KG1 (cell line): ENCODE results near the gene CENPF.

Experiments used
- DNase-seq: peaks from one replicate; lab custom pipeline; 2025; lab: John Stamatoyannopoulos, UW

Gene CENPF

DNA sequence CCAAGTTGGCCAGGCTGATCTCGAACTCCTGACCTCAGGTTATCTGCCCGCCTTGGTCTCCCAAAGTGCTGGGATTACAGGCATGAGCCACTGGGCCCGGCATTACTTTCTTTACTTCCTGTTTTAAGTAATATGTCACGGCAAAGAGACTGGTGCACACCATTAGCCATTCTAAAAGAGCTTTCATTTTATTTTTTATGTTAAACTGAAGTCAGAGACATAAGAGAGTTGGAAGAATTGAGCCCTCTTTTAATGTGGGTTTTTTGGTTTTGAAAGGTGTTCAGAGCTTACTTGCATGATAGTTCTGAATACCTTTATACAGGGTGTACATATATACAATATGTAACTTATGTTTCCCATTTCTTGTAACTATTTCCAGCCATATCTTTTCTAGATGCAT, 14.3 kb downstream of the CENPF start:
- DNase-seq, result no peak

DNA sequence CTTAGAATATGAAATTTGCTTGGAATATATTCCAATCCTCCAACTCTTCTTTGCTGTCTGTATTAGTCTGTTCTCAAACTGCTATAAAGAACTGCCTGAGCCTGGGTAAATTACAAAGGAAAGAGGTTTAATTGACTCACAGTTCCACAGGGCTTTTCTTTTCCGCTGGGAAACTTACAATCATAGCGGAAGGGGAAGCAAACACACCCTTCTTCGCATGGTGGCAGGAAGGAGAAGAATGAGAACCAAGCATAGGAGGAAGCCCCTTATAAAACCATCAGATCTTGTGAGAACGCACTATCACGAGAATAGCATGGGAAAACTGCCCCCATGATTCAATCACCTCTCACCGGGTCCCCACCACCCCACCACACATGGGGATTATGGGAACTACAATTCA, 14.8 kb downstream of the CENPF start:
- no peak for DNase-seq

DNA sequence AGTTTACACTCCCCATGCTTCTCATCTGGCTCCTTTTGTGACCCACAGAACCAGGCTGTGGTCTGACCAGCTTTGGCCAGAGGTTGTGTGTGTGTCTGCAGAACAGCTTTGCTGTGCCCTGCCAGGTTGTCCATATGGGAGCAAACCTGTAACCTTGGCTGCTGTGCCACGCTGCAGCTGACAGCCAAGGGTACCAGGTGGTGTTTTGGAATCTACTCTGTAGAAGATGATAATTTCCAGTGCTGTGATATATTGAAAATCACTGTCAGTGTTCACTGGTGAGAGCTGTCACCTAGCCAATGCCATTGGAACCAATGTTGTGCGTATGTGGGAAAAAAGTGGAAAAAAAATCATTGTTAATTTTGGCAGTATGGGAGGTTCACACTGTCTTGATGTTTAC, 18.2 kb downstream of the CENPF start:
- no peak for DNase-seq

DNA sequence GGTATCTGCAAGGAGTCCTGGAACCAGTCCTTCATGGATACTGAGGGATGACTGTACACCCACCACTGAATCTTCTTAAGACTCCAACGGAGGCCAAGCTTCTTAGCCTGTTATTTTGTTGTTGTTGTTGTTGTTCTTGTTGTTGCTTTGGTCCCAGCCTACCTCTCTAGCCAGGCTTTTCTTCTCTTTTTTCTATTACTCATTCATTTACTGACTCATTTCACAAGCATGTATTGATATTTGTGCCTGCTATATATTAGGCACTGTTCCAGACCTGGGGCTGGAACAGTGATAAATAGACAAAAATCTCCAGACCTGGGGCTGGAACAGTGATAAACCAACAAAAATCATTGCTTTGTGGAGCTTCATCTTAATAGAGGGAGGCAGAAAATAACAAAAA, 20.4 kb downstream of the CENPF start:
- no peak for DNase-seq

DNA sequence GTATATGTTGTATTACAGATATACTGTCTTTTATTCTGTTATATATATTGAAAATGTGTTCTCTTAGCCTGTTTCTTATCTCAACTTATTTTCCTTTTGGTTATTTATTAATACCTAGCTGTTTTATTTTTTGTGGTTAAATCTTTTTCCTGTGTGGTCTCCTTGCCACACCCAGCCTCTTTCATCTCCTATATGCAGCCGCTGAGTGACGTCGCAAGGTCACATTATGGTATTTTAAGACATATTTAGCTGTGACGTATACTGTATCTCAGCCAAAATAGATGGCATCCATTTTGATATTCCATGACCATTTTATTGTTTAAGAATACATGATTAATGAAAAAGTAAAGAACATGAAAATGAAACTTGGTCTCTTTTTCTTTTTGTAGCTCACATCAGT, 29.1 kb downstream of the CENPF start:
- no peak for DNase-seq

DNA sequence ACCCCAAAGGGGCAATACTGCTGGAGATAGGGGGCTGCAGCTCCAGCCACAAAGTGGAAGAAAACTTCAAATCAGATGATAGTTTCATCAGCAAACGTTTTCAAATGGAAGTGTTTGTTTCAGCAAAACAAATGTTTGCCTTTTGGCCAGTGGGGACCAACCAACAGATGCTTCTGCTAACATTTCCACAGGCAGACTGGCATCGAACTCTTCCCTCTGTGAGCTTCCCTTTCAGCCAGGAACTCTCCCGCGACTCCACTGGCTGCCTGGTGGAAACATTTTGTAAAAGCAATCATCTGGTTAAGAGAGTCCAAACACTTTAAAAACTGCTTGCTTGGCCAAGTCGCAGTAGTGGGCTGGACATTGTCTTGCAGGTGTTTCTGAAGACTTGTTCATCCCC, 30.7 kb downstream of the CENPF start:
- no peak for DNase-seq

- DNase-seq, result no peak
Measured at GRCh38 chr1:214634267-214634666, 31.3 kb downstream of the CENPF start.

DNA sequence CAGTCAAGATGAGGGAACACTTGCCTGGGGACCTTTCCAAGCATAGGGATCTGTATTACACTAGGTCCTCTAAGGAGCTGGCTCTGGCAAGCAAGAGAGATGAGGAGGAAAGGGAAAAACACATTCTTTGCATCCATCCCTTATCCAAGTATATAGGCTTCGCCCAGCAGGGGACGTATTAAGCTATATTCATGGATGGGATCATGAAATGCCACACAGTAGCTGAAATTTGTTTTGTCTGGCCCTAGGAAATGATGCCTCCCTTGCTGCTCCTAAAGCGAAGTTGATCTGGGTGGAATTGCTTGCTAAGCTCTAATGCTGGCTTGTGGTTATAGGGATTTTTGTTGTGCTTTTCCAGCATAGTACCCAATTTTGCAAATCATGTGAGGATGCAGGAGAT, 32.1 kb downstream of the CENPF start:
- no peak for DNase-seq

DNA sequence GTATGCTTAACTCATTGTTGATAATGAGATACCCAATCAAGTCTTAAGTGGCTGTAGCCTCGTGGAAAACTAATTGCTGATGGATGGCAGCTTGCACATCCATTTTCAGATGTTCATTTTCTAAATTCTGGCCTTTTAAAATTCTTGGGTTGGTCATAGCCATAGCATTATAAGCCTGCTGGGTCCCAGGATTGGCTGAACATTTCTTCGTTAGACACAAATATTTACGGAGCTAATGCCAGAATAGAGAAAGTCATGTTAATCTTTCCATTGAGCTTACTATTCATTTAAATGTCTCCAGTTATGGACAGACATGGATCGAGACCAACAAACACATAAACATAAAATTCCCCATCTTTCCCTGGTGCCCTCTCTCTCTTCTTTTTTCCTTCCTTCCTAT, 32.5 kb downstream of the CENPF start:
- no peak for DNase-seq

- DNase-seq, result no peak
Measured at GRCh38 chr1:214636436-214636835, 33.4 kb downstream of the CENPF start.

- DNase-seq, result no peak
Measured at GRCh38 chr1:214637125-214637524, 34.1 kb downstream of the CENPF start.

GRCh38 chr1:214637722-214638458, 34.9 kb downstream of the CENPF start:
- DNase-seq, result no peak

DNA sequence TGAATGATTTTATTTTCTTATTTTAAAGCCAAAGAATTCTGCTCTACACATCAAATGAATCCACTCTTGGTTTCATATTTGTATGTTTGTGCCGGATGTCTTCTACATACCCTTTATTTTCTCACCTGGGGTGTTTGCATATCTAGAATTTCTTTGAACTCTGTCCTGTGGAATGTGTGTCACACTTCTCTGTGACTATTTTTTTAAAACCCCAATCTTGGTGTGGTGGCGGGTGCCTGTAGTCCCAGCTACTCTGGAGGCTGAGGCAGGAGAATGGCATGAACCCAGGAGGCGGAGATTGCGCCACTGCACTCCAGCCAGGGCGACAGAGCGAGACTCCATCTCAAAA, 35.4 kb downstream of the CENPF start:
- DNase-seq, result no peak

DNA sequence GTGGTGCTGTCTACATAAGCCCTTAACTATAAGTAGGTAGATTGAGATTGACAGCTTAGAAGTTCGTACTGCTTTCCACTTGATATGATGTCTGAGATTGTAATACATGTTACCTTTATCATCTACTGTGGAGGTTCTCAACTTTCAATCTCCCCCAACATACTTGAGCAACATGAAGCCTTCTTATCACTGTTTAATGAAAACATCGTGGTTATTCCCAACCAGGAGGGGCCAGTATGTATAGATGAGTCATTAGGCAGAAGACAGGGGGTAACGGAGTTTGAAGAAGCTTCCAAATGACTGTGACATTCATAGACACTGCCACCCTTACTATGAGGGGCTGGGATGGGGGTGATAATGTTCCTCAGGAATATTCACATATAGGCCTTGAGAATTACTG, 36.0 kb downstream of the CENPF start:
- no peak for DNase-seq

DNA sequence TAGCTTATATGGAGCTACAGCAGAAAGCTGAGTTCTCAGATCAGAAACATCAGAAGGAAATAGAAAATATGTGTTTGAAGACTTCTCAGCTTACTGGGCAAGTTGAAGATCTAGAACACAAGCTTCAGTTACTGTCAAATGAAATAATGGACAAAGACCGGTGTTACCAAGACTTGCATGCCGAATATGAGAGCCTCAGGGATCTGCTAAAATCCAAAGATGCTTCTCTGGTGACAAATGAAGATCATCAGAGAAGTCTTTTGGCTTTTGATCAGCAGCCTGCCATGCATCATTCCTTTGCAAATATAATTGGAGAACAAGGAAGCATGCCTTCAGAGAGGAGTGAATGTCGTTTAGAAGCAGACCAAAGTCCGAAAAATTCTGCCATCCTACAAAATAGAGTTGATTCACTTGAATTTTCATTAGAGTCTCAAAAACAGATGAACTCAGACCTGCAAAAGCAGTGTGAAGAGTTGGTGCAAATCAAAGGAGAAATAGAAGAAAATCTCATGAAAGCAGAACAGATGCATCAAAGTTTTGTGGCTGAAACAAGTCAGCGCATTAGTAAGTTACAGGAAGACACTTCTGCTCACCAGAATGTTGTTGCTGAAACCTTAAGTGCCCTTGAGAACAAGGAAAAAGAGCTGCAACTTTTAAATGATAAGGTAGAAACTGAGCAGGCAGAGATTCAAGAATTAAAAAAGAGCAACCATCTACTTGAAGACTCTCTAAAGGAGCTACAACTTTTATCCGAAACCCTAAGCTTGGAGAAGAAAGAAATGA, 37.6 kb downstream of the CENPF start:
- DNase-seq, result no peak

DNA sequence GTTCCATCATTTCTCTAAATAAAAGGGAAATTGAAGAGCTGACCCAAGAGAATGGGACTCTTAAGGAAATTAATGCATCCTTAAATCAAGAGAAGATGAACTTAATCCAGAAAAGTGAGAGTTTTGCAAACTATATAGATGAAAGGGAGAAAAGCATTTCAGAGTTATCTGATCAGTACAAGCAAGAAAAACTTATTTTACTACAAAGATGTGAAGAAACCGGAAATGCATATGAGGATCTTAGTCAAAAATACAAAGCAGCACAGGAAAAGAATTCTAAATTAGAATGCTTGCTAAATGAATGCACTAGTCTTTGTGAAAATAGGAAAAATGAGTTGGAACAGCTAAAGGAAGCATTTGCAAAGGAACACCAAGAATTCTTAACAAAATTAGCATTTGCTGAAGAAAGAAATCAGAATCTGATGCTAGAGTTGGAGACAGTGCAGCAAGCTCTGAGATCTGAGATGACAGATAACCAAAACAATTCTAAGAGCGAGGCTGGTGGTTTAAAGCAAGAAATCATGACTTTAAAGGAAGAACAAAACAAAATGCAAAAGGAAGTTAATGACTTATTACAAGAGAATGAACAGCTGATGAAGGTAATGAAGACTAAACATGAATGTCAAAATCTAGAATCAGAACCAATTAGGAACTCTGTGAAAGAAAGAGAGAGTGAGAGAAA, 38.4 kb downstream of the CENPF start:
- no peak for DNase-seq

DNA sequence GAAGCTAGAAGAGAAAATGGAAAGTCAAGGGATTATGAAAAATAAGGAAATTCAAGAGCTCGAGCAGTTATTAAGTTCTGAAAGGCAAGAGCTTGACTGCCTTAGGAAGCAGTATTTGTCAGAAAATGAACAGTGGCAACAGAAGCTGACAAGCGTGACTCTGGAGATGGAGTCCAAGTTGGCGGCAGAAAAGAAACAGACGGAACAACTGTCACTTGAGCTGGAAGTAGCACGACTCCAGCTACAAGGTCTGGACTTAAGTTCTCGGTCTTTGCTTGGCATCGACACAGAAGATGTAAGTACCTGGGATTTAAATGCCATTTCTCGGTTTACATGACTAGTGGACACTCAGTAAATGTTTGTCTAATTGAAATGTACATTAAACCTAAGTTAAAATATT, 40.0 kb downstream of the CENPF start:
- no peak for DNase-seq

DNA sequence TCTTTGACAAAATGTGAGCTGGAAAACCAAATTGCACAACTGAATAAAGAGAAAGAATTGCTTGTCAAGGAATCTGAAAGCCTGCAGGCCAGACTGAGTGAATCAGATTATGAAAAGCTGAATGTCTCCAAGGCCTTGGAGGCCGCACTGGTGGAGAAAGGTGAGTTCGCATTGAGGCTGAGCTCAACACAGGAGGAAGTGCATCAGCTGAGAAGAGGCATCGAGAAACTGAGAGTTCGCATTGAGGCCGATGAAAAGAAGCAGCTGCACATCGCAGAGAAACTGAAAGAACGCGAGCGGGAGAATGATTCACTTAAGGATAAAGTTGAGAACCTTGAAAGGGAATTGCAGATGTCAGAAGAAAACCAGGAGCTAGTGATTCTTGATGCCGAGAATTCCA, 42.7 kb downstream of the CENPF start:
- DNase-seq, result no peak

DNA sequence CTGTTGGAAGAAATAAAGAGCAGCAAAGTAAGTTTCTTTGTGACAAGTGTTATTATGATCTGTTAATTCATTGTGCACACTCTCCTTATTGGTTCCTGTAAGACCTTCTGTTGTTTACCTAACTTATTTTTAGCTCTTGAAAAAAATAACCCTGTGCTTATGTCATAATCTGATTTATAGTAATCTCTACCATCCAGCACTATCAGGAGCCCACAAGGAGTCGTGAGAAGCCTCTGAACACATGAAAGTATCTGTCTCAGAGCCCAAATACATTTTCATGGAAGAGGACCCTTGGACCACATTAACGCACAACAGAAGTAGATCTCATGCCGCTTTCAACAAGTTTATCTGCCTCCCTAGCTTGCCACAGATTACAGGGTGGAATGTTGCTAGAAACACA, 45.8 kb downstream of the CENPF start:
- no peak for DNase-seq

DNA sequence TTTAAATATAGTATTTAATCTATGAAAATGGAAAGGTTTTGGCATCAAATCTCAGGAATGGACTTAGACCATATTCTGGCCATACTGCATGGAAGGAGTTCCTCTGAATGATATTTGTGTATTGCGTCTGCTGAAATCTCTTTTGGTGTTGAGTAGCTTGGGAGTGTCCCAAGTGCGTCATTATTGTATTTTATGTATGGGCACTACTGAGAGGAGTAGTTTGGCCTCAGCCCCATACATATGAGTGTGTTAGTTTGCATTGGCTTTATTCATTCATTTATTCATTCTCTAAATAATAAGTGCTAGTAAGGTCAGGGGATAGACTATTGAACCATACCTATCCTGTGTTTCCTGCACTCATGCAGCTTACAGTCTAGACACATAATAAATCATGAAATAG, 46.6 kb downstream of the CENPF start:
- DNase-seq, result no peak

- no peak for DNase-seq
Measured at GRCh38 chr1:214650664-214651063, 47.7 kb downstream of the CENPF start.

GRCh38 chr1:214657299-214657698, 54.3 kb downstream of the CENPF start:
- DNase-seq, result no peak

GRCh38 chr1:214658175-214658574, 55.2 kb downstream of the CENPF start:
- no peak for DNase-seq
